A549 (cell line): Measurements from ENCODE around the gene ZNF799. TPM values are rescaled to one million over a fixed set of nuclear protein-coding genes. Genes with fewer than 3 reads are reported as not detected.
"Not testable (repeated sequence)": the region's sequence is repeated elsewhere in the genome, so short reads cannot be mapped to it uniquely, and the experiment has no call there.

Experiments
- ATAC-seq, 2 experiments: fragments of 200-7000 bp in 1 of 2; fragments of >200 bp in 1 of 2; cut with Nextera tagmentation in 1 of 2; cut with Tn5 transposase in 1 of 2; 3 replicates each; pipeline versions ENCODE4 v1.8.0 to v1.9.1; 2018 to 2020; ENCODE audit warnings: mild to moderate bottlenecking in 1 of 2, moderate library complexity in 1 of 2
- CTCF ChIA-PET: fragments of 300-600 bp; sonication (Branson Sonifier 250); formaldehyde crosslinking; extraction: SDS; loops from one replicate; lab custom pipeline; 2021; ENCODE audit warnings: antibody characterized with exemption, inconsistent platforms; lab: Yijun Ruan, JAX
- POLR2A ChIA-PET: fragments of 350-600 bp; formaldehyde crosslinking; extraction: SDS; loops from one replicate; lab custom pipeline; 2021; ENCODE audit warnings: antibody characterized with exemption, inconsistent platforms; lab: Yijun Ruan, JAX
- DNase-seq, 2 experiments: peaks; one replicate each; pipeline versions ENCODE4 v3.0.0 to v3.0.0-alpha.2; 2011 to 2016; ENCODE audit warnings: low read depth in 1 of 2, low spot score in 1 of 2
- FAIRE-seq: peaks from 2 replicates; lab custom pipeline; 2011; peaks lifted over from hg19 to GRCh38; lab: Jason Lieb, UNC
- H3K27ac ChIP-seq, 2 experiments: fragments of >200 bp; sonication (Bioruptor Twin); formaldehyde crosslinking; 3 replicates each; pipeline ENCODE4 v1.5.1; 2016 to 2017
- H3K4me1 ChIP-seq: fragments of >200 bp; sonication (Bioruptor Twin); formaldehyde crosslinking; 3 replicates; pipeline ENCODE4 v1.6.1; 2016
- H3K4me2 ChIP-seq: fragments of >200 bp; sonication (Bioruptor Twin); formaldehyde crosslinking; 3 replicates; pipeline ENCODE4 v1.6.1; 2016
- H3K4me3 ChIP-seq: fragments of >200 bp; sonication (Bioruptor Twin); formaldehyde crosslinking; 3 replicates; pipeline ENCODE4 v1.5.1; 2016
- H3K9me3 ChIP-seq: fragments of >200 bp; sonication (Bioruptor Twin); formaldehyde crosslinking; 3 replicates; pipeline ENCODE4 v1.6.1; 2016
- ATOH8 ChIP-seq: fragments of 250-450 bp; sonication (Bioruptor Pico); IDR thresholded peaks from 2 replicates; pipeline ENCODE4 v1.5.0; 2020; ENCODE audit warnings: low read depth, mild to moderate bottlenecking, moderate library complexity
- CBX8 ChIP-seq: fragments of 200-600 bp; sonication (generic); IDR thresholded peaks from 2 replicates; pipeline ENCODE4 v1.6.1; 2016
- CHD2 ChIP-seq: fragments of 150-350 bp; IDR thresholded peaks from 2 replicates; pipeline ENCODE4 v1.6.1; 2014; ENCODE audit warnings: low read length; ENCODE audit not compliant: partially characterized antibody
- CTCF ChIP-seq: fragments of >200 bp; sonication (Bioruptor Twin); formaldehyde crosslinking; IDR thresholded peaks from 3 replicates; pipeline ENCODE4 v1.5.1; 2016
- EHMT2 ChIP-seq: fragments of 200-600 bp; sonication (generic); IDR thresholded peaks from 2 replicates; pipeline ENCODE4 v1.6.1; 2016; ENCODE audit warnings: antibody characterized with exemption, low read depth, mild to moderate bottlenecking, moderate library complexity
- ESRRA ChIP-seq: fragments of 150-350 bp; IDR thresholded peaks from 2 replicates; pipeline ENCODE4 v1.6.1; 2014; ENCODE audit warnings: mild to moderate bottlenecking, low read length, borderline replicate concordance
- FOSB ChIP-seq: fragments of 250-450 bp; sonication (Bioruptor Pico); IDR thresholded peaks from 2 replicates; pipeline ENCODE4 v1.5.0; 2020; ENCODE audit warnings: mild to moderate bottlenecking, moderate library complexity
- FOSL2 ChIP-seq, 2 experiments: fragments of 450-650 bp in 1 of 2; fragments of >200 bp in 1 of 2; sonication (Bioruptor Twin) in 1 of 2; formaldehyde crosslinking; IDR thresholded peaks; 2 replicates each; pipeline versions ENCODE4 v1.5.0 to v1.6.1; 2016 to 2020; ENCODE audit warnings: mild to moderate bottlenecking in 1 of 2, moderate library complexity in 1 of 2
- GATA3 ChIP-seq: IDR thresholded peaks from 2 replicates; pipeline ENCODE4 v1.6.1; 2012; ENCODE audit warnings: borderline replicate concordance
- HDAC2 ChIP-seq: fragments of 200-600 bp; sonication (generic); IDR thresholded peaks from 2 replicates; pipeline ENCODE4 v1.6.1; 2016
- HMGXB4 ChIP-seq: fragments of 250-450 bp; sonication (Bioruptor Pico); IDR thresholded peaks from 2 replicates; pipeline ENCODE4 v1.5.0; 2021; ENCODE audit warnings: mild to moderate bottlenecking, moderate library complexity, borderline replicate concordance
- HOXA7 ChIP-seq: fragments of 250-450 bp; sonication (Bioruptor Pico); IDR thresholded peaks from 2 replicates; pipeline ENCODE4 v1.5.0; 2020; ENCODE audit warnings: mild to moderate bottlenecking, moderate library complexity
- KDM5A ChIP-seq: fragments of 200-600 bp; sonication (generic); IDR thresholded peaks from 2 replicates; pipeline ENCODE4 v1.6.1; 2016; ENCODE audit warnings: antibody characterized with exemption, mild to moderate bottlenecking
- MAZ ChIP-seq: fragments of 150-350 bp; IDR thresholded peaks from 2 replicates; pipeline ENCODE4 v1.6.1; 2014; ENCODE audit warnings: antibody characterized with exemption, low read depth, low read length, borderline replicate concordance
- NFE2L2 ChIP-seq: fragments of 150-350 bp; conservative IDR thresholded peaks from 2 replicates; pipeline ENCODE4 v1.6.1; 2014; ENCODE audit warnings: low read length
- NR3C1 ChIP-seq: fragments of >200 bp; sonication (Bioruptor Twin); formaldehyde crosslinking; IDR thresholded peaks from 3 replicates; pipeline ENCODE4 v1.6.1; 2017
- SREBF2 ChIP-seq: fragments of 450-650 bp; IDR thresholded peaks from 2 replicates; pipeline ENCODE4 v1.6.1; 2014; ENCODE audit warnings: mild to moderate bottlenecking, moderate library complexity
- TP53 ChIP-seq: fragments of 250-450 bp; sonication (Bioruptor Pico); IDR thresholded peaks from 2 replicates; pipeline ENCODE4 v1.5.0; 2021; ENCODE audit warnings: mild to moderate bottlenecking, moderate library complexity
- USF2 ChIP-seq: fragments of 450-650 bp; IDR thresholded peaks from 2 replicates; pipeline ENCODE4 v1.6.1; 2014; ENCODE audit warnings: antibody characterized with exemption
- ZC3H11A ChIP-seq: fragments of 450-650 bp; IDR thresholded peaks from 2 replicates; pipeline ENCODE4 v1.6.1; 2014; ENCODE audit warnings: antibody characterized with exemption, mild to moderate bottlenecking
- ZNF302 ChIP-seq: fragments of 250-450 bp; sonication (Bioruptor Pico); IDR thresholded peaks from 2 replicates; pipeline ENCODE4 v1.9.0; 2021; ENCODE audit warnings: inconsistent platforms, mild to moderate bottlenecking, moderate library complexity
- ZSCAN20 ChIP-seq: fragments of 250-450 bp; sonication (Bioruptor Pico); IDR thresholded peaks from 2 replicates; pipeline ENCODE4 v1.8.0; 2022; ENCODE audit warnings: mild to moderate bottlenecking, moderate library complexity
- WGBS: methylation state at CpG from one replicate; pipeline ENCODE4 v1.1.6; 2017; ENCODE audit errors: missing lambda C conversion rate; 5-methylcytosine and 5-hydroxymethylcytosine counted together
- polyA plus RNA-seq, 4 experiments: library from polyadenylated mRNA; depleted of rRNA in 3 of 4; stranded (reverse); fragments of >200 nt; fragmentation: RNase III in 1 of 4; extraction: RNeasy Plus Mini Kit Qiagen cat#74134 plus additional on column Dnase treatment in 1 of 4; gene quantifications; 2 replicates in 3 of 4; 3 replicates in 1 of 4; pipeline ENCODE4 v1.2.3, GENCODE V29; 2011 to 2017

Gene ZNF799
- polyA plus RNA-seq, 2 of the 4 experiments (the other 2 are of a cell fraction): 1.7 to 2.4 TPM

- ChIA-PET POLR2A (no interaction called here), CTCF (no interaction called here)
- DNase-seq: no peak
- Histone ChIP-seq H3K27ac (no peak overlapping the region), H3K9me3 (no peaks in the 10 kb centered on the region; the same call in 2 of the 3 replicates), H3K4me2 (no peak overlapping the region), H3K4me3 (no peak overlapping the region), H3K4me1 (no peaks in the 10 kb centered on the region)
- no peak for ATAC-seq
- no peak for TF ChIP-seq ESRRA
- TF ChIP-seq NR3C1: no peak
- TF ChIP-seq TP53 (CRISPR knock-in tag): no peak
- TF ChIP-seq HDAC2: no peak
- no peak for TF ChIP-seq CHD2
- TF ChIP-seq FOSL2 (IDR thresholded peaks at IDR 0.05): no peak
- TF ChIP-seq FOSL2 (CRISPR knock-in tag; IDR thresholded peaks at IDR 0.05): no peak
- TF ChIP-seq NFE2L2: no peak
- 46% methylated on average over 21 of the region's 28 CpGs for WGBS
- no peak for FAIRE-seq
Observed at GRCh38 chr19:12364391-12365235, 36.5 kb downstream of the ZNF799 start.

GRCh38 chr19:12362236-12362635 is 38.8 kb downstream of the ZNF799 start:
- POLR2A ChIA-PET, H3K4me1 ChIP-seq, DNase-seq, H3K4me3 ChIP-seq, CTCF ChIA-PET, H3K4me2 ChIP-seq, FAIRE-seq, H3K9me3 ChIP-seq, ATAC-seq, H3K27ac ChIP-seq: not testable (repeated sequence)
- WGBS: no CpG with 5 or more reads among the region's 30 CpGs

GRCh38 chr19:12353375-12353774 is 47.7 kb downstream of the ZNF799 start:
- 11% methylated on average over 4 of the region's 4 CpGs for WGBS
- CTCF ChIA-PET: no interaction called here

GRCh38 chr19:12350890-12351197 is 50.2 kb downstream of the ZNF799 start:
- ATAC-seq (no peak), DNase-seq (no peak), FAIRE-seq (no peak)
- Histone ChIP-seq H3K9me3 (peaks cover 11% of the 10 kb centered on the region; the same call in 2 of the 3 replicates), H3K4me3 (no peak overlapping the region), H3K4me2 (no peak overlapping the region), H3K27ac (no peak overlapping the region), H3K4me1 (no peaks in the 10 kb centered on the region)
- no peak for TF ChIP-seq ZNF302 (CRISPR knock-in tag)
- no peak for TF ChIP-seq SREBF2
- no peak for TF ChIP-seq KDM5A
- TF ChIP-seq MAZ: no peak
- no peak for TF ChIP-seq EHMT2
- TF ChIP-seq FOSB (CRISPR knock-in tag): no peak
- no peak for TF ChIP-seq CBX8
- no peak for TF ChIP-seq HMGXB4 (CRISPR knock-in tag)
- no peak for TF ChIP-seq USF2
- WGBS: 12% methylated on average over 5 of the region's 5 CpGs
- ChIA-PET CTCF (no interaction called here), POLR2A (no interaction called here)

More at GRCh38 chr19:12353375-12353774, 47.7 kb downstream of the ZNF799 start:
- Histone ChIP-seq H3K4me2 (no peak overlapping the region), H3K4me3 (no peak overlapping the region), H3K4me1 (no peaks in the 10 kb centered on the region), H3K9me3 (peaks cover 9% of the 10 kb centered on the region; the same call in 1 of the 3 replicates), H3K27ac (no peak overlapping the region)
- POLR2A ChIA-PET: no interaction called here
- FAIRE-seq (no peak), DNase-seq (no peak), ATAC-seq (no peak)
- TF ChIP-seq HOXA7 (CRISPR knock-in tag): no peak
- TF ChIP-seq NFE2L2: no peak
- no peak for TF ChIP-seq ATOH8 (CRISPR knock-in tag)
- TF ChIP-seq FOSB (CRISPR knock-in tag): no peak
- no peak for TF ChIP-seq ZC3H11A
- no peak for TF ChIP-seq KDM5A
- TF ChIP-seq CTCF: no peak
- no peak for TF ChIP-seq GATA3
- TF ChIP-seq ZSCAN20: no peak
